Tibial nerve (tissue), 4 donors: ENCODE results near the gene CSDE1.

Experiments
- EP300 ChIP-seq, 2 donors: sonication (generic); formaldehyde crosslinking; IDR thresholded peaks; one replicate each; pipeline ENCODE4 v1.6.1; 2017; ENCODE audit warnings: antibody characterized with exemption in 2 of 2, mild to moderate bottlenecking in 1 of 2
- POLR2A ChIP-seq, 2 donors: fragments of 450-650 bp; IDR thresholded peaks; one replicate each; pipeline ENCODE4 v1.6.1; 2017; ENCODE audit warnings: antibody characterized with exemption in 2 of 2, mild to moderate bottlenecking in 2 of 2, moderate library complexity in 2 of 2
- TF ChIP-seq, protein P1 (sequence below), 5 experiments: fragments of 200-600 bp in 3 of 5; fragments of 450-650 bp in 2 of 5; sonication (generic) in 3 of 5; IDR thresholded peaks; one replicate each; pipeline ENCODE4 v1.5.1; 2016 to 2019; ENCODE audit warnings: antibody characterized with exemption in 5 of 5, mild to moderate bottlenecking in 3 of 5, moderate library complexity in 2 of 5

DNA sequence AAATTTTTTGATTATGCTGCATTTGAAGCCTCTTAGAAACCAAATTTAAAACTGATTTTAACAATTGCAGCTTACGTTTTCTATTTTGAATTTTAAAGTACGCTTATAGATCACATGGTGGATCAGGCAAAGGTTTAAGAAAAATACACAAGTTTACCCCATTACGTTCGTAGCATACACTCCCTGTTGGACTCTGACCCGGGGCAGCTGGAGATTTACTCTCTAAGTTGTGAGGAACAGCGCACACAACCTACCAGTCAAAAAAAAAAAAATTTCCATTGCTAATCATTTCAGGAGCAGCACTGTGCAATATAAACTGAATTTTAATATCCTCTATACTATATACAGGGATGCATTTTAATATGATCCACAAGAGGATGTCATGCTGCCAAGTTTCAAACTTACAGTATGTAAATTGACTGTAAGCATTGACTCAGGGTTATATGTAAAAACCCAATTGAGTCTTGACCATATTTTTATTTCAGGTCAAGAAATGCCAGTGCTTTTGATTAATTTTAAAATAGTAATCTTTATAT, 20.4 kb downstream of the CSDE1 start:
- TF ChIP-seq, protein P1, sequence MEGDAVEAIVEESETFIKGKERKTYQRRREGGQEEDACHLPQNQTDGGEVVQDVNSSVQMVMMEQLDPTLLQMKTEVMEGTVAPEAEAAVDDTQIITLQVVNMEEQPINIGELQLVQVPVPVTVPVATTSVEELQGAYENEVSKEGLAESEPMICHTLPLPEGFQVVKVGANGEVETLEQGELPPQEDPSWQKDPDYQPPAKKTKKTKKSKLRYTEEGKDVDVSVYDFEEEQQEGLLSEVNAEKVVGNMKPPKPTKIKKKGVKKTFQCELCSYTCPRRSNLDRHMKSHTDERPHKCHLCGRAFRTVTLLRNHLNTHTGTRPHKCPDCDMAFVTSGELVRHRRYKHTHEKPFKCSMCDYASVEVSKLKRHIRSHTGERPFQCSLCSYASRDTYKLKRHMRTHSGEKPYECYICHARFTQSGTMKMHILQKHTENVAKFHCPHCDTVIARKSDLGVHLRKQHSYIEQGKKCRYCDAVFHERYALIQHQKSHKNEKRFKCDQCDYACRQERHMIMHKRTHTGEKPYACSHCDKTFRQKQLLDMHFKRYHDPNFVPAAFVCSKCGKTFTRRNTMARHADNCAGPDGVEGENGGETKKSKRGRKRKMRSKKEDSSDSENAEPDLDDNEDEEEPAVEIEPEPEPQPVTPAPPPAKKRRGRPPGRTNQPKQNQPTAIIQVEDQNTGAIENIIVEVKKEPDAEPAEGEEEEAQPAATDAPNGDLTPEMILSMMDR (IDR thresholded peaks at IDR 0.05) = no peak
- no peak for TF ChIP-seq POLR2A (IDR thresholded peaks at IDR 0.05)
- TF ChIP-seq EP300 (IDR thresholded peaks at IDR 0.05) = no peak
